GM12878 (cell line): ENCODE measurements around the gene ZBTB39. TPM values are rescaled to one million over a fixed set of nuclear protein-coding genes. Genes with fewer than 3 reads are reported as not detected.

Source experiments
- ATAC-seq: fragments of 200-7000 bp; cut with Tn5 transposase; 3 replicates; pipeline ENCODE4 v1.9.1; 2020; ENCODE audit warnings: mild to moderate bottlenecking, moderate library complexity
- BruUV-seq: library from RNA; stranded (reverse); fragments of 400-500 nt; replicated peaks from 2 replicates; lab custom pipeline; 2021; lab: Mats Ljungman, UMichigan
- CTCF ChIA-PET: fragments of 300-600 bp; sonication (Branson Sonifier 250); formaldehyde crosslinking; extraction: SDS; loops from one replicate; lab custom pipeline; 2021; ENCODE audit warnings: inconsistent platforms; lab: Yijun Ruan, JAX
- POLR2A ChIA-PET: fragments of 350-600 bp; formaldehyde crosslinking; extraction: SDS; loops from one replicate; lab custom pipeline; 2021; ENCODE audit warnings: inconsistent platforms; lab: Charles Lee
- RAD21 ChIA-PET: fragments of 300-600 bp; sonication (Branson Sonifier 250); formaldehyde crosslinking; loops from one replicate; lab custom pipeline; 2023; ENCODE audit warnings: antibody characterized with exemption; ENCODE audit not compliant: unreplicated experiment; lab: Charles Lee
- SMC1A ChIA-PET: fragments of 300-600 bp; sonication (Branson Sonifier 250); formaldehyde crosslinking; loops from one replicate; lab custom pipeline; 2023; ENCODE audit not compliant: unreplicated experiment, uncharacterized antibody; lab: Charles Lee
- DNase-seq: peaks from one replicate; pipeline ENCODE4 v3.0.0-alpha.2; 2011; ENCODE audit warnings: low read depth, low spot score
- FAIRE-seq: peaks from 3 replicates; lab custom pipeline; 2011; peaks lifted over from hg19 to GRCh38; lab: Jason Lieb, UNC
- H2AFZ ChIP-seq: 2 replicates; pipeline ENCODE4 v1.6.0; 2011; ENCODE audit warnings: low read depth, low read length, control low read depth; ENCODE audit not compliant: control insufficient read depth
- H3K27ac ChIP-seq: 2 replicates; pipeline ENCODE4 v1.5.1; 2011; ENCODE audit warnings: control low read depth; ENCODE audit not compliant: control insufficient read depth, insufficient read depth
- H3K27me3 ChIP-seq, 2 experiments: replicated peaks in 1 of 2; 2 replicates each; pipeline versions ENCODE4 v1.6.0 to v1.6.1; 2011; ENCODE audit warnings: low read length in 1 of 2; ENCODE audit not compliant: control insufficient read depth in 2 of 2, insufficient read depth in 2 of 2
- H3K36me3 ChIP-seq, 2 experiments: 2 replicates each; pipeline ENCODE4 v1.5.1; 2011; ENCODE audit warnings: low read length in 1 of 2; ENCODE audit not compliant: control insufficient read depth in 2 of 2, insufficient read depth in 2 of 2
- H3K4me1 ChIP-seq: 2 replicates; pipeline ENCODE4 v1.6.1; 2011; ENCODE audit warnings: mild to moderate bottlenecking, low read length, moderate library complexity, mixed read lengths; ENCODE audit not compliant: control insufficient read depth, insufficient read depth
- H3K4me2 ChIP-seq: 2 replicates; pipeline ENCODE4 v1.6.0; 2011; ENCODE audit warnings: control low read depth; ENCODE audit not compliant: control insufficient read depth, insufficient read depth
- H3K4me3 ChIP-seq: fragments of 200-600 bp; sonication (generic); 2 replicates; pipeline ENCODE4 v1.5.1; 2016
- H3K79me2 ChIP-seq: 2 replicates; pipeline ENCODE4 v1.6.0; 2011; ENCODE audit warnings: low read length; ENCODE audit not compliant: control insufficient read depth, insufficient read depth
- H3K9ac ChIP-seq: 2 replicates; pipeline ENCODE4 v1.8.0; 2011; ENCODE audit warnings: low read length, control low read depth, mixed read lengths; ENCODE audit not compliant: control insufficient read depth, insufficient read depth
- H3K9me3 ChIP-seq: replicated peaks from 3 replicates; pipeline ENCODE4 v1.5.1; 2011; ENCODE audit warnings: mild to moderate bottlenecking, low read length; ENCODE audit not compliant: control insufficient read depth, insufficient read depth
- H4K20me1 ChIP-seq: 2 replicates; pipeline ENCODE4 v1.6.0; 2011; ENCODE audit not compliant: control insufficient read depth, insufficient read depth
- ASH2L ChIP-seq: fragments of 300-600, 200-600 bp; sonication (generic); IDR thresholded peaks from 2 replicates; pipeline ENCODE4 v1.6.1; 2017; ENCODE audit warnings: low read depth, mild to moderate bottlenecking, borderline replicate concordance
- BCL3 ChIP-seq: IDR thresholded peaks from 2 replicates; pipeline ENCODE4 v1.6.1; 2011; ENCODE audit warnings: borderline replicate concordance, low read depth, mild to moderate bottlenecking, moderate library complexity, low read length; ENCODE audit not compliant: insufficient read depth, poor library complexity, severe bottlenecking
- CBX3 ChIP-seq: fragments of 200-600 bp; sonication (generic); IDR thresholded peaks from 2 replicates; pipeline ENCODE4 v1.6.1; 2016; ENCODE audit warnings: low read depth, borderline replicate concordance
- CTCF ChIP-seq, 3 experiments: IDR thresholded peaks in 2 of 3; conservative IDR thresholded peaks in 1 of 3; 2 replicates each; pipeline ENCODE4 v1.5.1; 2011; ENCODE audit warnings: low read depth in 3 of 3, low read length in 3 of 3, mild to moderate bottlenecking in 3 of 3, control low read depth in 2 of 3, moderate library complexity in 2 of 3, inconsistent platforms in 1 of 3, mixed read lengths in 1 of 3; ENCODE audit not compliant: control insufficient read depth in 2 of 3, insufficient read depth in 1 of 3; ENCODE audit errors: extremely low read depth in 1 of 3
- FOXM1 ChIP-seq: IDR thresholded peaks from 2 replicates; pipeline ENCODE4 v1.6.1; 2012; ENCODE audit warnings: low read depth, mild to moderate bottlenecking, inconsistent platforms, low read length, moderate library complexity
- HCFC1 ChIP-seq: fragments of 150-350 bp; IDR thresholded peaks from 2 replicates; pipeline ENCODE4 v1.6.1; 2014; ENCODE audit warnings: low read length
- HDAC6 ChIP-seq: fragments of 200-600 bp; sonication (generic); IDR thresholded peaks from one replicate; pipeline ENCODE4 v1.8.0; 2017; ENCODE audit warnings: antibody characterized with exemption; ENCODE audit not compliant: unreplicated experiment
- KDM1A ChIP-seq: fragments of 200-600 bp; sonication (generic); IDR thresholded peaks from 2 replicates; pipeline ENCODE4 v1.6.1; 2016; ENCODE audit warnings: borderline replicate concordance
- MEF2A ChIP-seq: IDR thresholded peaks from 2 replicates; pipeline ENCODE4 v1.6.1; 2011; ENCODE audit warnings: low read depth, mild to moderate bottlenecking, low read length, moderate library complexity; ENCODE audit not compliant: insufficient read depth
- MTA3 ChIP-seq: IDR thresholded peaks from 2 replicates; pipeline ENCODE4 v1.6.1; 2012; ENCODE audit warnings: low read length, inconsistent platforms, borderline replicate concordance
- PBX3 ChIP-seq: IDR thresholded peaks from 2 replicates; pipeline ENCODE4 v1.6.1; 2011; ENCODE audit warnings: mild to moderate bottlenecking, low read depth, low read length, moderate library complexity; ENCODE audit not compliant: insufficient replicate concordance
- RCOR1 ChIP-seq: conservative IDR thresholded peaks from 2 replicates; pipeline ENCODE4 v1.6.1; 2012; ENCODE audit warnings: low read depth, low read length, improper control_type of control experiment
- SIX5 ChIP-seq: IDR thresholded peaks from 2 replicates; pipeline ENCODE4 v1.6.1; 2011; ENCODE audit warnings: mild to moderate bottlenecking, low read depth, low read length, moderate library complexity; ENCODE audit not compliant: severe bottlenecking
- SPI1 ChIP-seq: IDR thresholded peaks from 2 replicates; pipeline ENCODE4 v1.6.1; 2011; ENCODE audit warnings: low read depth, mild to moderate bottlenecking, low read length, moderate library complexity, borderline replicate concordance; ENCODE audit not compliant: insufficient read depth
- SREBF1 ChIP-seq: IDR thresholded peaks from 2 replicates; pipeline ENCODE4 v1.6.1; 2012; ENCODE audit warnings: mild to moderate bottlenecking, low read length
- USF2 ChIP-seq: IDR thresholded peaks from 2 replicates; pipeline ENCODE4 v1.6.1; 2011; ENCODE audit warnings: low read depth, low read length, improper control_type of control experiment, borderline replicate concordance
- ZNF24 ChIP-seq: fragments of 450-650 bp; IDR thresholded peaks from 2 replicates; pipeline ENCODE4 v1.6.1; 2017; ENCODE audit warnings: antibody characterized with exemption, mild to moderate bottlenecking
- ZNF274 ChIP-seq: IDR thresholded peaks from one replicate; pipeline ENCODE4 v1.8.0; 2011; ENCODE audit not compliant: insufficient read length, insufficient read depth
- WGBS: methylation state at CpG from one replicate; pipeline ENCODE4 v1.1.6; 2016; ENCODE audit warnings: low lambda C conversion rate; ENCODE audit not compliant: insufficient replicate concordance, insufficient coverage; ENCODE audit errors: missing lambda C conversion rate; 5-methylcytosine and 5-hydroxymethylcytosine counted together
- in situ Hi-C: fragments of 300-500 bp; cut with MboI; formaldehyde crosslinking; loops from 9 replicates; pipeline ENCODE4 v1.14.3; 2018; ENCODE audit warnings: mixed read lengths
- intact Hi-C: fragments of 100-400 bp; cut with micrococcal nuclease; formaldehyde crosslinking; loops from one replicate; pipeline ENCODE4 v1.14.2; 2022; ENCODE audit not compliant: unreplicated experiment
- polyA plus RNA-seq, 11 experiments: library from polyadenylated mRNA; depleted of rRNA in 4 of 11; unstranded in 6 of 11; stranded (reverse) in 5 of 11; fragments of >200 nt; fragmentation: Nextera tagmentation in 4 of 11; fragmentation: Illumina TruSeq in 1 of 11; extraction: Ambion mirVana in 4 of 11; extraction: Trizol in 1 of 11; gene quantifications; 1 replicate in 1 of 11; 2 replicates in 10 of 11; pipeline versions ENCODE4 v1.2.1 to v1.2.3, GENCODE V29; 2011 to 2016; ENCODE audit warnings: inconsistent platforms in 2 of 11, missing spikeins in 2 of 11, low read depth in 1 of 11
- total RNA-seq, 4 experiments: library from RNA; depleted of rRNA in 3 of 4; stranded (reverse); fragments of >200 nt in 3 of 4; fragmentation: Illumina TruSeq in 1 of 4; extraction: Trizol in 1 of 4; gene quantifications; 2 replicates each; pipeline versions ENCODE4 v1.2.1 to v1.2.3, GENCODE V29; 2013 to 2021

ZBTB39 gene
- total and polyA plus RNA-seq, 10 of the 15 experiments (the other 5 are each of a cell fraction or from before 2014, with no cell fraction given) = 0.88 to 6.8 (median 4.4) TPM

GRCh38 chr12:56951582-56952339, 54.6 kb downstream of the ZBTB39 start (continued):
- TF ChIP-seq USF2 (no peak), SREBF1 (no peak), SPI1 (no peak), ASH2L (no peak), ZNF24 (no peak), HDAC6 (no peak)

GRCh38 chr12:56948881-56949280, 57.5 kb downstream of the ZBTB39 start:
- Histone ChIP-seq H3K9me3 (no peaks in the 10 kb centered on the region), H3K4me1 (no peaks in the 10 kb centered on the region), H3K36me3 (no peaks in the 10 kb centered on the region), H2AFZ (no peak overlapping the region), H3K27me3 (no peaks in the 10 kb centered on the region; a peak in 1 of 4 replicates), H3K27ac (no peak overlapping the region), H3K4me2 (no peak overlapping the region), H3K9ac (no peak overlapping the region), H3K4me3 (no peak overlapping the region), H4K20me1 (no peaks in the 10 kb centered on the region), H3K79me2 (no peaks in the 10 kb centered on the region)
- no TSS peak for BruUV-seq
- intact Hi-C loops = no loop called here
- RAD21 ChIA-PET = no interaction called here
- SMC1A ChIA-PET = no interaction called here
- POLR2A ChIA-PET = no interaction called here
- in situ Hi-C loops = no loop called here
- no peak for FAIRE-seq
- CTCF ChIA-PET = interaction anchor here (0.6 to 1.3 kb wide), 3 partner anchors 14 to 188 kb away, joined by 3 read pairs; no protein-coding TSS in a partner anchor
- no peak for ATAC-seq
- DNase-seq = no peak
- 53% methylated on average over 2 of the region's 2 CpGs for WGBS
- TF ChIP-seq KDM1A (no peak), MTA3 (no peak), FOXM1 (no peak), PBX3 (no peak), SIX5 (no peak), ZNF274 (no peak), BCL3 (no peak), MEF2A (no peak), CBX3 (no peak), RCOR1 (no peak), HCFC1 (no peak), CTCF (IDR thresholded peaks at IDR 0.05 in 2 of 3, conservative IDR thresholded peaks at IDR 0.05 in 1 of 3; ENCODE audit: control insufficient read depth in 2 of 3, extremely low read depth in 1 of 3, insufficient read depth in 1 of 3, low read depth in 3 of 3, low read length in 3 of 3) (no peak)
